ENCODE data around the gene DCDC2.
"Not testable (repeated sequence)": the region's sequence is repeated elsewhere in the genome, so short reads cannot be mapped to it uniquely, and the experiment has no call there.

DCDC2 gene

DNA sequence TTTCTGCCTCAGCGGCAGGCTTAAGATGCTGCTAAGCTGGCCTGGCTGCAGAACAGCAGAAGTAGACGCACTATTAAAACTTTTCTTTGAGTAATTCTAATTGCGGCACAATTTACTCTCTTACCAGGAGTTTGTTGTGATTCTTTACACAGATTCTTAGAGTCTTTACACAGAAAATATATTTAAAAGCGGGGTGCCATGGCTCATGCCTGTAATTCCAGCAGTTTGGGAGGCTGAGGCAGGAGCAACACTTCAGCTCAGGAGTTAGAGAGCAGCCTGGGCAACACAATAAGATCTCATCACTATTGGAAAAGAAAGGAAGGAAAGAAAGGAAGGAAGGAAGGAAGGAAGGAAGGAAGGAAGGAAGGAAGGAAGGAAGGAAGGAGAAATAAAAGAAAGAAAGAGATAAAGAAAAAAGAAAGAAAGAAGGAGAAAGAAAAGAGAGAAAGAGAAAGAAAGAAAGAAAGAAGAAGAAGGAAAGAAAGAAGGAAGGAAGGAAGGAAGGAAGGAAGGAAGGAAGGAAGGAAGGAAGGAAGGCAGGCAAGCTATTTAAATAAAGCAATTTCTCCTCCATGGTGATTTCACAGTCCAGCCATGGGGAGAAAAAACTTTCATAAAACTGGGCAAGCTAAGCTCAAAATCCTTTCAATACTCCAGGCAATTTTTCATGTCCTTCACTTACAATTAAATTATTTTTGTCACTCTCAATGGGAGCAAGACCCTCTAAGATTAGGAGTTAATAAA, 23.8 kb upstream of the DCDC2 start:
- Histone ChIP-seq H3K27me3 (ENCODE audit: control insufficient read depth in 5 of 5, insufficient read depth in 4 of 5, low read length in 5 of 5) (no peaks in the 10 kb centered on the region), H3K4me1 (ENCODE audit: control insufficient read depth in 5 of 5, insufficient read depth in 5 of 5, low read length in 5 of 5) (no peaks in the 10 kb centered on the region), H3K9me3 (ENCODE audit: control insufficient read depth in 5 of 5, low read length in 5 of 5) (no peaks in the 10 kb centered on the region), H3K36me3 (ENCODE audit: control insufficient read depth in 5 of 5, insufficient read depth in 5 of 5, low read length in 5 of 5) (no peaks in the 10 kb centered on the region), H3K4me3 (ENCODE audit: low read depth in 1 of 5, low read length in 5 of 5) (no peak overlapping the region), H3K27ac (ENCODE audit: low read depth, low read length) (no peak overlapping the region), H3K9ac (ENCODE audit: low read length in 5 of 5) (no peak overlapping the region)

DNA sequence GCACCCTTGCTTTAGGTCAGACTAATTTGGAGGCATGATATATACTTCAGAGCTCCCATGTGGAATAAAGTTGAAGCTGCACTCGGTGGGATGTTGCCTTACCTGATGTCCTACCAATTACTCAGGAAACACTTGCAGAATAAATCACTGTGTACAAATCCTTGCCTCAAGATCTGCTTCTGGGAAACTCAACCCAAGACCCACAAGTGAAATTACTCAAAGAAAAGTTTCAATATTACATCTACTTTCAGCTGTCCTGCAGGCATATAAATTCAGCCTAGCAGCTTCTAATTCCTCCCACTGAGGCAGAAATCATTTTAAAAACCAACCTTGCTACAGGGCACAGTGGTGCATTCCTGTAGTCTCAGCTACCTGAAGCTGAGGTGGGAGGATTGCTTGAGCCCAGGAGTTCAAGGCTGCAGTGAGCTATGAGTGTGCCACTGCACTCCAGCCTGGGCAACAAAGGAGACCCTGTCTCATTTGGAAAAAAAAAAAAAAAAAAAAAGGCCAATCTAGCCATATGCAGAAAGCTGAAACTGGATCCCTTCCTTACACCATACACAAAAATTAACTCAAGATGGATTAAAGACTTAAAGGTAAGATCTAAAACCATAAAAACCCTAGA, 20.7 kb upstream of the DCDC2 start:
- Histone ChIP-seq H3K4me1 (ENCODE audit: control insufficient read depth in 5 of 5, insufficient read depth in 5 of 5, low read length in 5 of 5) (no peaks in the 10 kb centered on the region), H3K27ac (ENCODE audit: low read depth, low read length) (no peak overlapping the region), H3K36me3 (ENCODE audit: control insufficient read depth in 5 of 5, insufficient read depth in 5 of 5, low read length in 5 of 5) (no peaks in the 10 kb centered on the region), H3K9ac (ENCODE audit: low read length in 5 of 5) (no peak overlapping the region), H3K4me3 (ENCODE audit: low read depth in 1 of 5, low read length in 5 of 5) (no peak overlapping the region), H3K9me3 (ENCODE audit: control insufficient read depth in 5 of 5, low read length in 5 of 5) (no peaks in the 10 kb centered on the region), H3K27me3 (ENCODE audit: control insufficient read depth in 5 of 5, insufficient read depth in 4 of 5, low read length in 5 of 5) (no peaks in the 10 kb centered on the region)

DNA sequence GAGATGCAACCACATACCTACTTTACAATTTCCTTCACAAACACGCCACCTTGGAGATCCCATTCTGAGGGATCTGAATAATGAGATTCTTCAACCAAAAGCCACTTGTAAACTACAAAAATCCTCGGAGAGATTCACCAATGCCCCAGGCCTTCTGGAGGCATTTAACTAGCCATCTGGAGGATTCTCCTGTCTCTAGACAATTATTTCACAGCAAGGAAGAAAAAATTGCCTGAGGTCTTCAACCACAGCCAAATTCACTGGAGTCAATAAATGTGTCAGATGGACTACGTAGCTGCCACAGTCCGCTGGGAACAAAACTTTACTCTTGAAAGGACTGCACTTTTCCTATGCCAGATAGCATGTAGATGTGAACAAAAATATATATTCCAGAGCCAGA, 19.0 kb upstream of the DCDC2 start:
- Histone ChIP-seq H3K27ac (ENCODE audit: low read depth, low read length) (no peak overlapping the region), H3K36me3 (ENCODE audit: control insufficient read depth in 5 of 5, insufficient read depth in 5 of 5, low read length in 5 of 5) (no peaks in the 10 kb centered on the region), H3K4me1 (ENCODE audit: control insufficient read depth in 5 of 5, insufficient read depth in 5 of 5, low read length in 5 of 5) (no peaks in the 10 kb centered on the region), H3K27me3 (ENCODE audit: control insufficient read depth in 5 of 5, insufficient read depth in 4 of 5, low read length in 5 of 5) (no peaks in the 10 kb centered on the region), H3K9ac (ENCODE audit: low read length in 5 of 5) (no peak overlapping the region), H3K9me3 (ENCODE audit: control insufficient read depth in 5 of 5, low read length in 5 of 5) (no peaks in the 10 kb centered on the region), H3K4me3 (ENCODE audit: low read depth in 1 of 5, low read length in 5 of 5) (no peak overlapping the region)

DNA sequence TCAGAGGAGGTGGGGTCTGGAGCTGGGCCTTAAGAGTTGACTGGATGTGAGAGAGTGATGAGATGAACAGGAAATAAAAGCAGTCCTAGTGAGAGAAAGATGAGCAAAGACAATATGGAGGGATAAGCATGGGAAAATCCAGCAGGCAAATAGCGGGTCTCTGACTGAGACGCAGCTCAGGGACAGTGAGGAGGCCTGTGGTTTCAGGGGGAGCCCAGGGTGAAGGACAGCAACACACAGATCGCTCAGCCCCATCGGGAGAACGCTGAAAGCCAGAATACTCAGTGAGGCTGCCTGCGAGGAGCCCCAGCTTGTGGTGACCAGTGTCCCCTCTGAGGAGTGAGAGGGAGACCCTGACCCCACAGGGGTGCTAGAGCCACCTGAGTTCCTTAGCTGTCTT, 16.8 kb upstream of the DCDC2 start:
- no peaks in the 10 kb centered on the region for H3K9me3 ChIP-seq (ENCODE audit: control insufficient read depth in 5 of 5, low read length in 5 of 5)
- H3K27ac ChIP-seq (ENCODE audit: low read depth, low read length): no peak overlapping the region
- H3K36me3 ChIP-seq (ENCODE audit: control insufficient read depth in 5 of 5, insufficient read depth in 5 of 5, low read length in 5 of 5): no peaks in the 10 kb centered on the region
- H3K4me3 ChIP-seq (ENCODE audit: low read depth in 1 of 5, low read length in 5 of 5): no peak overlapping the region
- H3K9ac ChIP-seq (ENCODE audit: low read length in 5 of 5): no peak overlapping the region
- H3K4me1 ChIP-seq (ENCODE audit: control insufficient read depth in 5 of 5, insufficient read depth in 5 of 5, low read length in 5 of 5): no peaks in the 10 kb centered on the region
- H3K27me3 ChIP-seq (ENCODE audit: control insufficient read depth in 5 of 5, insufficient read depth in 4 of 5, low read length in 5 of 5): no peaks in the 10 kb centered on the region

DNA sequence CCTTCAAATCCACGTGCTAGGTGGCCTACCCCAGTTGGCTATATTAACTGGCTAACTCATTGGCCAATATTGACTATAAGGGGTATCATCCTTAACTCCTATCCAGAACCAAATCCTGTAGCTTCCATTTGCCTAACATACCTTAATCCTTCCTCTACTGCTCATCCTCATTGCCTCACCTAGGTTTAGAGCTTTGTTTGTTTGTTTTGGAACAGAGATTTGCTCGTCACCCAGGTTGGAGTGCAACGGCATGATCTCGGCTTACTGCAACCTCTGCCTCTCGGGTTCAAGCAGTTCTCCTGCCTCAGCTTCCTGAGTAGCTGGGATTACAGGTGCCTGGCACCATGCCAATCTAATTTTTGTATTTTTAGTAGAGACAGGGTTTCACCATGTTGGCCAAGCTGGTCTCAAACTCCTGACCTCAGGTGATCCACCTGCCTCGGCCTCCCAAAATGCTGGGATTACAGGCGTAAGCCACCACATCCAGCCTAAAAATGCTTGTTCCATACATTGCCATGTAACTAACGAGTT, 7.3 kb upstream of the DCDC2 start:
- H3K4me1 ChIP-seq (ENCODE audit: control insufficient read depth in 5 of 5, insufficient read depth in 5 of 5, low read length in 5 of 5); H3K9ac ChIP-seq (ENCODE audit: low read length in 5 of 5); H3K27ac ChIP-seq (ENCODE audit: low read depth, low read length); H3K9me3 ChIP-seq (ENCODE audit: control insufficient read depth in 5 of 5, low read length in 5 of 5); H3K27me3 ChIP-seq (ENCODE audit: control insufficient read depth in 5 of 5, insufficient read depth in 4 of 5, low read length in 5 of 5); H3K4me3 ChIP-seq (ENCODE audit: low read depth in 1 of 5, low read length in 5 of 5); H3K36me3 ChIP-seq (ENCODE audit: control insufficient read depth in 5 of 5, insufficient read depth in 5 of 5, low read length in 5 of 5): not testable (repeated sequence)

DNA sequence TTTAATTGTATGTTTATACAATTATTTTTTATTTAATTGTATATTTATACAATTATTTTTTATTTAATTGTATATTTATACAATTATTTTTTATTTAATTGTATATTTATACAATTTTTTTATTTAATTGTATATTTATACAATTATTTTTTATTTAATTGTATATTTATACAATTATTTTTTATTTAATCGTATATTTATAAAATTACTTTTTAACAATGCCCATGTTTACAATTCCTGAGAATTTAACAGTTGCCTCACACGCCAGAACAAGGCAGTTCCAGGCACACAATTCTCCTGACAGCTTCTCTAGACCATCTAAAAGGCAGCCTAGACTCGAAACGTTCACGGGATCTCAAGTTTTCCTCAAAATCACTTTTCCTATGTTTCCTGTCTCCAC, 4.5 kb upstream of the DCDC2 start:
- not testable (repeated sequence) for H3K4me3 ChIP-seq (ENCODE audit: low read depth in 1 of 5, low read length in 5 of 5); H3K27ac ChIP-seq (ENCODE audit: low read depth, low read length); H3K9ac ChIP-seq (ENCODE audit: low read length in 5 of 5); H3K9me3 ChIP-seq (ENCODE audit: control insufficient read depth in 5 of 5, low read length in 5 of 5); H3K36me3 ChIP-seq (ENCODE audit: control insufficient read depth in 5 of 5, insufficient read depth in 5 of 5, low read length in 5 of 5); H3K27me3 ChIP-seq (ENCODE audit: control insufficient read depth in 5 of 5, insufficient read depth in 4 of 5, low read length in 5 of 5)
- peaks cover 2 to 23% (median 20%) of the 10 kb centered on the region in 5 donors for H3K4me1 ChIP-seq (ENCODE audit: control insufficient read depth in 5 of 5, insufficient read depth in 5 of 5, low read length in 5 of 5)

DNA sequence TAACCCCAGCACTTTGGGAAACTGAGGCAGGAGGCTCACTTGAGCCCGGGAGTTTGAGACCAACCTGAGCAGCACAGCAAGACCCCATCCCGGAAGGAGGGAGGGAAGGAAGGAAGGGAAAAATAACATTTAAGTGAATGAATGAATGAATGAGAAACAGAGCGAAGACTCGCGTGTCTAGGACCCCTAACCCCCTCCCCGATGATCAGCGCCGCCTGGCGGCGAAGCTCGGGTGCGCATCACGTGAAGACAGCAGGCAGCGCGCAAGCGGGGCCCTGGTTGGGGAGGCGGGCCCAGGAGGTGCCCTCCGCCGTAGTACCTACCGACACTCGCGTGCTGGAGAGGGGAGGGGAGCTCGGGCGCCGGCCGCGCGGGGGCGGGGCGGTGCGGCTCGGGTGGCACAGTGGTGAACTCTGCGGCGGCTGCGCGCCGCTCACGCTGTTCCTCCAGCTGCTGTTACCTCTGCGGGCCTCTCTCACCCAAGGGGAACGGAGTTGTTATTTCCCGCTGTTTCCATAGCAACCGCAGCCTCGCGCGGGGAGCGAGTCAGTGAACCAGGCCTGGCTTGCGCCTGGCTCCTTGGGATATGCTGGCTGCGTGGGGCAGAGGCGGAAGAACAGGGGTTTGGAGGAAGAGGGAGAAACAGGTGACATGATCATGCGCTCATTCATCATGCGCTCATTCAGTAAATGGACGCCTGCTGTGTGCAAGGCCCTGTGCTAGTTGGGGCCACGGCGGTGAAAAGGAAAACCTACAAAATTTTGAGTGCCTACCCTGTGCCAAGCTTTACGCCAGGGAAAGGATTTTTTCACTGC, 2.0 kb upstream of the DCDC2 start:
- Histone ChIP-seq H3K4me1 (ENCODE audit: control insufficient read depth in 5 of 5, insufficient read depth in 5 of 5, low read length in 5 of 5) (peaks cover 2 to 24% (median 21%) of the 10 kb centered on the region in 5 donors), H3K9ac (ENCODE audit: low read length in 5 of 5) (peak overlapping the region in 3 of 5 donors; percentile 35 to 45 (median 45)), H3K9me3 (ENCODE audit: control insufficient read depth in 5 of 5, low read length in 5 of 5) (no peaks in the 10 kb centered on the region), H3K36me3 (ENCODE audit: control insufficient read depth in 5 of 5, insufficient read depth in 5 of 5, low read length in 5 of 5) (no peaks in the 10 kb centered on the region), H3K27ac (ENCODE audit: low read depth, low read length) (no peak overlapping the region), H3K27me3 (ENCODE audit: control insufficient read depth in 5 of 5, insufficient read depth in 4 of 5, low read length in 5 of 5) (peaks cover 0 to 4% (median 0%) of the 10 kb centered on the region in 5 donors), H3K4me3 (ENCODE audit: low read depth in 1 of 5, low read length in 5 of 5) (peak overlapping the region; percentile 56 to 77 (median 65))

DNA sequence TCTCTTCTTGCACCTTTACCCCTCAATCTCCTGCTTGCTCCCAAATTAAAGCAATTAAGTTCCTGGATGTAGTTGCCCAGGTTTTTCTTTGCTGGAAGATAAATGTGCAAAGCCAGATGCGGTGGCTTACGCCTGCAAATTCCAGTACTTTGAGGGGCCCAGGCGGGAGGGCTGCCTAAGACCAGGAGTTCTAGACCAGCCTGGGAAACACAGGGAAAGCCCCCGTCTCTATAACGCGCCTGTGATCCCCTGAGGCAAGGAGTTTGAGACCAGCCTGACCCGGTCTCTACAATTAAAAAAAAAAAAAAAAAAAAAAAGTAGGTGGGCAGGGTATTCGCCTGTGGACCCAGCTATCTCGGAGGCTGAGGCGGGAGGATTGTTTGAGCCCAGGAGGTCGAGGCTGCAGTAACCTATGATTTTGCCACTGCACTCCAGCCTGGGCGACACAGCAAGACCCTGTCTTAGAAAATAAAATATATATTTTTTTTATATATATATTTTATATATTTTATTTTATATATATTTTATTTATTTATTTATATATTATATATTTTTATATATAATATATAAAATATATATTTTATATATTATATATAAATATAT, 461 bp upstream of the DCDC2 start:
- peak overlapping the region in 3 of 5 donors; percentile 43 to 53 (median 50) for H3K4me3 ChIP-seq (ENCODE audit: low read depth in 1 of 5, low read length in 5 of 5)
- H3K9ac ChIP-seq (ENCODE audit: low read length in 5 of 5): peak overlapping the region in 1 of 5 donors; percentile 4
- H3K27ac ChIP-seq (ENCODE audit: low read depth, low read length): no peak overlapping the region

DNA sequence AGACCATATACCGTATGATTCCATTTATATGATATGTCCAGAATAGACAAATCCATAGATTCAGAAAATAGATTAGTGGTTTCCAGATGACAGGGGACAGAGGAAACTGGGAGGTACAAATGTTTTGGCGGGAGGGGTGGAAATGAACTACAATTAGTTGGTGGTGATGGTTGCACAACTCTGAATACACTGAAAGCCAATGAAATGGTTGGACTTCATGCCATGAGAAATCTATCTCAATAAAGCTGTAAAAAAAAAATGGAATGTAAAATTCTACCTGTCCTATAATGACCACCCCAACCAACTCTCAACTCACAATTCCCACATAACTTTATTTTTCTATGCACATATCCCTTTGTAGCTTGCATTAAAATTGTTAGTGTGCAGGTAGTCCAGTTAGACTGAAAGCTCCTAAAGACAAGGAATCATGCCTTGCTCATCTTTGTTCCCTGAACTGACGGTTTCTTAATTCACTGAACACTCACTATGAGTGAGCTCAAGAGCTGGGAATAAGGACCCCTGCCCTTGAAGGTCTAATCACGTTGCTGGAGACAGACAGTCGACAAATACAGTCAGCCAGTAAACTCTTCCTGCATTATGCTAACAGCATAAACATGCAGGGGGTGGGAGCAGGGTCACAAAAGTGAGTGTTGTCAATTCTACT, 1.4 kb downstream of the DCDC2 start:
- Histone ChIP-seq H3K9ac (ENCODE audit: low read length in 5 of 5) (no peak overlapping the region), H3K27ac (ENCODE audit: low read depth, low read length) (no peak overlapping the region), H3K4me3 (ENCODE audit: low read depth in 1 of 5, low read length in 5 of 5) (no peak overlapping the region), H3K9me3 (ENCODE audit: control insufficient read depth in 5 of 5, low read length in 5 of 5) (no peaks in the 10 kb centered on the region), H3K27me3 (ENCODE audit: control insufficient read depth in 5 of 5, insufficient read depth in 4 of 5, low read length in 5 of 5) (peaks cover 0 to 4% (median 0%) of the 10 kb centered on the region in 5 donors), H3K36me3 (ENCODE audit: control insufficient read depth in 5 of 5, insufficient read depth in 5 of 5, low read length in 5 of 5) (no peaks in the 10 kb centered on the region), H3K4me1 (ENCODE audit: control insufficient read depth in 5 of 5, insufficient read depth in 5 of 5, low read length in 5 of 5) (peaks cover 2 to 24% (median 21%) of the 10 kb centered on the region in 5 donors)

More for the DNA sequence above, 461 bp upstream of the DCDC2 start:
- H3K4me1 ChIP-seq (ENCODE audit: control insufficient read depth in 5 of 5, insufficient read depth in 5 of 5, low read length in 5 of 5): peaks cover 2 to 24% (median 21%) of the 10 kb centered on the region in 5 donors
- no peaks in the 10 kb centered on the region for H3K36me3 ChIP-seq (ENCODE audit: control insufficient read depth in 5 of 5, insufficient read depth in 5 of 5, low read length in 5 of 5)
- no peaks in the 10 kb centered on the region for H3K9me3 ChIP-seq (ENCODE audit: control insufficient read depth in 5 of 5, low read length in 5 of 5)
- peaks cover 0 to 4% (median 0%) of the 10 kb centered on the region in 5 donors for H3K27me3 ChIP-seq (ENCODE audit: control insufficient read depth in 5 of 5, insufficient read depth in 4 of 5, low read length in 5 of 5)

All from subcutaneous abdominal adipose tissue (tissue), 5 donors.